ENCODE results near the gene SCYGR1. TPM values are rescaled to one million over a fixed set of nuclear protein-coding genes. Genes with fewer than 3 reads are reported as not detected.

Gene SCYGR1
- total and polyA plus RNA-seq, 2 of the 13 experiments (the other 11 are each of a cell fraction or from before 2014, with no cell fraction given), result not detected

GRCh38 chr2:227406177-227407031 is 18.7 kb upstream of the SCYGR1 start (continued):
- TF ChIP-seq HMGXB4 (CRISPR knock-in tag; IDR thresholded peaks at IDR 0.05; ENCODE audit: borderline replicate concordance in 1 of 2, low read depth in 1 of 2) (peak; percentile 53 to 91; a peak in 3 of 4 replicates), ZUFSP (CRISPR knock-in tag; IDR thresholded peaks at IDR 0.05; ENCODE audit: borderline replicate concordance) (no peak), PHF8 (CRISPR knock-in tag; IDR thresholded peaks at IDR 0.05) (peak; percentile 35; the same call in 1 of the 2 replicates), TMF1 (CRISPR knock-in tag; IDR thresholded peaks at IDR 0.05; ENCODE audit: low read depth) (no peak), JARID2 (CRISPR knock-in tag; IDR thresholded peaks at IDR 0.05; ENCODE audit: insufficient replicate concordance) (no peak), NCOA1 (CRISPR knock-in tag; IDR thresholded peaks at IDR 0.05) (no peak), ZNF839 (CRISPR knock-in tag; IDR thresholded peaks at IDR 0.05; ENCODE audit: borderline replicate concordance) (no peak), NR2F6 (IDR thresholded peaks at IDR 0.05) (peak; percentile 17; the same call in 1 of the 2 replicates), NR2F6 (CRISPR knock-in tag; IDR thresholded peaks at IDR 0.05) (peak; percentile 71; the same call in 1 of the 2 replicates), SP1 (IDR thresholded peaks at IDR 0.05) (no peak), SP1 (CRISPR knock-in tag; IDR thresholded peaks at IDR 0.05) (no peak), ZNF446 (CRISPR knock-in tag; IDR thresholded peaks at IDR 0.05) (no peak), RXRA (CRISPR knock-in tag; IDR thresholded peaks at IDR 0.05) (peak; percentile 30; the same call in 1 of the 2 replicates), IRX3 (CRISPR knock-in tag; IDR thresholded peaks at IDR 0.05; ENCODE audit: borderline replicate concordance, low read depth) (no peak), ZNF543 (CRISPR knock-in tag; IDR thresholded peaks at IDR 0.05) (no peak), ARNTL (CRISPR knock-in tag; IDR thresholded peaks at IDR 0.05) (no peak), NFKBIZ (CRISPR knock-in tag; IDR thresholded peaks at IDR 0.05) (no peak; the same call in none of the 2 replicates), ZNF513 (CRISPR knock-in tag; conservative IDR thresholded peaks at IDR 0.05) (no peak), ARHGAP35 (CRISPR knock-in tag; IDR thresholded peaks at IDR 0.05; ENCODE audit: borderline replicate concordance) (0 out of 2 replicates have a peak, but pooled peaks have one; percentile 27)
- TF ChIP-seq, protein P1, sequence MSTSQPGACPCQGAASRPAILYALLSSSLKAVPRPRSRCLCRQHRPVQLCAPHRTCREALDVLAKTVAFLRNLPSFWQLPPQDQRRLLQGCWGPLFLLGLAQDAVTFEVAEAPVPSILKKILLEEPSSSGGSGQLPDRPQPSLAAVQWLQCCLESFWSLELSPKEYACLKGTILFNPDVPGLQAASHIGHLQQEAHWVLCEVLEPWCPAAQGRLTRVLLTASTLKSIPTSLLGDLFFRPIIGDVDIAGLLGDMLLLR (CRISPR knock-in tag; IDR thresholded peaks at IDR 0.05), result no peak
- TF ChIP-seq, protein P2, sequence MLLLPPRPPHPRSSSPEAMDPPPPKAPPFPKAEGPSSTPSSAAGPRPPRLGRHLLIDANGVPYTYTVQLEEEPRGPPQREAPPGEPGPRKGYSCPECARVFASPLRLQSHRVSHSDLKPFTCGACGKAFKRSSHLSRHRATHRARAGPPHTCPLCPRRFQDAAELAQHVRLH (CRISPR knock-in tag; IDR thresholded peaks at IDR 0.05; ENCODE audit: borderline replicate concordance, low read depth), result no peak
- TF ChIP-seq, protein P3, sequence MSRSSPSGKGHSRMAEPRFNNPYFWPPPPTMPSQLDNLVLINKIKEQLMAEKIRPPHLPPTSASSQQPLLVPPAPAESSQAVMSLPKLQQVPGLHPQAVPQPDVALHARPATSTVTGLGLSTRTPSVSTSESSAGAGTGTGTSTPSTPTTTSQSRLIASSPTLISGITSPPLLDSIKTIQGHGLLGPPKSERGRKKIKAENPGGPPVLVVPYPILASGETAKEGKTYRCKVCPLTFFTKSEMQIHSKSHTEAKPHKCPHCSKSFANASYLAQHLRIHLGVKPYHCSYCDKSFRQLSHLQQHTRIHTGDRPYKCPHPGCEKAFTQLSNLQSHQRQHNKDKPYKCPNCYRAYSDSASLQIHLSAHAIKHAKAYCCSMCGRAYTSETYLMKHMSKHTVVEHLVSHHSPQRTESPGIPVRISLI (CRISPR knock-in tag; IDR thresholded peaks at IDR 0.05; ENCODE audit: borderline replicate concordance), result peak; percentile 60; the same call in 1 of the 2 replicates

Measured in HepG2 (cell line).